ENCODE data around the gene ARHGAP28.

The ARHGAP28 gene

GRCh38 chr18:6781142-6781714 is 51.7 kb downstream of the ARHGAP28 start:
- DNase-seq (ENCODE audit: insufficient read length, low spot score) = no peak
- FAIRE-seq = no peak
- no peak for TF ChIP-seq POU2F2 (IDR thresholded peaks at IDR 0.05; ENCODE audit: low read depth, low read length)

GRCh38 chr18:6781796-6782195 is 52.3 kb downstream of the ARHGAP28 start:
- FAIRE-seq = no peak
- DNase-seq (ENCODE audit: insufficient read length, low spot score) = no peak
- no peak for TF ChIP-seq POLR2AphosphoS5 (IDR thresholded peaks at IDR 0.05; ENCODE audit: low read depth, low read length)
- TF ChIP-seq SPI1 (IDR thresholded peaks at IDR 0.05; ENCODE audit: low read depth, low read length) = no peak
- no peak for TF ChIP-seq POU2F2 (IDR thresholded peaks at IDR 0.05; ENCODE audit: low read depth, low read length)
- no peak for TF ChIP-seq PAX5 (IDR thresholded peaks at IDR 0.05; ENCODE audit: insufficient read depth, low read length, severe bottlenecking)
- TF ChIP-seq TAF1 (IDR thresholded peaks at IDR 0.05; ENCODE audit: low read depth, low read length) = no peak
- TF ChIP-seq POLR2A (IDR thresholded peaks at IDR 0.05; ENCODE audit: low read depth, low read length) = no peak

- TF ChIP-seq POU2F2 (IDR thresholded peaks at IDR 0.05; ENCODE audit: low read depth, low read length) = no peak
- no peak for TF ChIP-seq PAX5 (IDR thresholded peaks at IDR 0.05; ENCODE audit: insufficient read depth, low read length, severe bottlenecking)
- no peak for TF ChIP-seq POLR2A (IDR thresholded peaks at IDR 0.05; ENCODE audit: low read depth, low read length)
- TF ChIP-seq POLR2AphosphoS5 (IDR thresholded peaks at IDR 0.05; ENCODE audit: low read depth, low read length) = no peak
- TF ChIP-seq SPI1 (IDR thresholded peaks at IDR 0.05; ENCODE audit: low read depth, low read length) = no peak
- TF ChIP-seq TAF1 (IDR thresholded peaks at IDR 0.05; ENCODE audit: low read depth, low read length) = no peak
- no peak for FAIRE-seq
- DNase-seq (ENCODE audit: insufficient read length, low spot score) = no peak
Measured at GRCh38 chr18:6782861-6783260, 53.3 kb downstream of the ARHGAP28 start.

GRCh38 chr18:6784046-6784445 is 54.5 kb downstream of the ARHGAP28 start:
- no peak for DNase-seq (ENCODE audit: insufficient read length, low spot score)
- no peak for TF ChIP-seq POLR2AphosphoS5 (IDR thresholded peaks at IDR 0.05; ENCODE audit: low read depth, low read length)
- no peak for TF ChIP-seq PAX5 (IDR thresholded peaks at IDR 0.05; ENCODE audit: insufficient read depth, low read length, severe bottlenecking)
- no peak for TF ChIP-seq SPI1 (IDR thresholded peaks at IDR 0.05; ENCODE audit: low read depth, low read length)
- FAIRE-seq = no peak

GRCh38 chr18:6785001-6785400 is 55.5 kb downstream of the ARHGAP28 start:
- TF ChIP-seq PAX5 (IDR thresholded peaks at IDR 0.05; ENCODE audit: insufficient read depth, low read length, severe bottlenecking) = no peak
- no peak for TF ChIP-seq TAF1 (IDR thresholded peaks at IDR 0.05; ENCODE audit: low read depth, low read length)
- no peak for TF ChIP-seq POU2F2 (IDR thresholded peaks at IDR 0.05; ENCODE audit: low read depth, low read length)
- FAIRE-seq (no peak), DNase-seq (ENCODE audit: insufficient read length, low spot score) (no peak)

- DNase-seq (ENCODE audit: insufficient read length, low spot score) (no peak), FAIRE-seq (no peak)
- no peak for TF ChIP-seq PAX5 (IDR thresholded peaks at IDR 0.05; ENCODE audit: insufficient read depth, low read length, severe bottlenecking)
- TF ChIP-seq POLR2AphosphoS5 (IDR thresholded peaks at IDR 0.05; ENCODE audit: low read depth, low read length) = no peak
- no peak for TF ChIP-seq SPI1 (IDR thresholded peaks at IDR 0.05; ENCODE audit: low read depth, low read length)
- no peak for TF ChIP-seq TAF1 (IDR thresholded peaks at IDR 0.05; ENCODE audit: low read depth, low read length)
- no peak for TF ChIP-seq POLR2A (IDR thresholded peaks at IDR 0.05; ENCODE audit: low read depth, low read length)
- no peak for TF ChIP-seq POU2F2 (IDR thresholded peaks at IDR 0.05; ENCODE audit: low read depth, low read length)
Measured at GRCh38 chr18:6785411-6785810, 55.9 kb downstream of the ARHGAP28 start.

- TF ChIP-seq SPI1 (IDR thresholded peaks at IDR 0.05; ENCODE audit: low read depth, low read length) = no peak
- no peak for TF ChIP-seq PAX5 (IDR thresholded peaks at IDR 0.05; ENCODE audit: insufficient read depth, low read length, severe bottlenecking)
- no peak for TF ChIP-seq POLR2A (IDR thresholded peaks at IDR 0.05; ENCODE audit: low read depth, low read length)
- no peak for TF ChIP-seq POLR2AphosphoS5 (IDR thresholded peaks at IDR 0.05; ENCODE audit: low read depth, low read length)
- DNase-seq (ENCODE audit: insufficient read length, low spot score) (no peak), FAIRE-seq (no peak)
Measured at GRCh38 chr18:6792391-6792790, 62.9 kb downstream of the ARHGAP28 start.

- no peak for TF ChIP-seq POLR2AphosphoS5 (IDR thresholded peaks at IDR 0.05; ENCODE audit: low read depth, low read length)
- no peak for TF ChIP-seq POLR2A (IDR thresholded peaks at IDR 0.05; ENCODE audit: low read depth, low read length)
- TF ChIP-seq SPI1 (IDR thresholded peaks at IDR 0.05; ENCODE audit: low read depth, low read length) = no peak
- TF ChIP-seq TAF1 (IDR thresholded peaks at IDR 0.05; ENCODE audit: low read depth, low read length) = no peak
- TF ChIP-seq PAX5 (IDR thresholded peaks at IDR 0.05; ENCODE audit: insufficient read depth, low read length, severe bottlenecking) = no peak
- TF ChIP-seq POU2F2 (IDR thresholded peaks at IDR 0.05; ENCODE audit: low read depth, low read length) = no peak
- no peak for FAIRE-seq
- DNase-seq (ENCODE audit: insufficient read length, low spot score) = no peak
Measured at GRCh38 chr18:6793455-6793854, 63.9 kb downstream of the ARHGAP28 start.

- no peak for TF ChIP-seq POLR2A (IDR thresholded peaks at IDR 0.05; ENCODE audit: low read depth, low read length)
- no peak for TF ChIP-seq PAX5 (IDR thresholded peaks at IDR 0.05; ENCODE audit: insufficient read depth, low read length, severe bottlenecking)
- TF ChIP-seq POLR2AphosphoS5 (IDR thresholded peaks at IDR 0.05; ENCODE audit: low read depth, low read length) = no peak
- no peak for TF ChIP-seq POU2F2 (IDR thresholded peaks at IDR 0.05; ENCODE audit: low read depth, low read length)
- TF ChIP-seq SPI1 (IDR thresholded peaks at IDR 0.05; ENCODE audit: low read depth, low read length) = no peak
- no peak for TF ChIP-seq TAF1 (IDR thresholded peaks at IDR 0.05; ENCODE audit: low read depth, low read length)
- FAIRE-seq = no peak
- no peak for DNase-seq (ENCODE audit: insufficient read length, low spot score)
Measured at GRCh38 chr18:6793986-6794385, 64.5 kb downstream of the ARHGAP28 start.

- DNase-seq (ENCODE audit: insufficient read length, low spot score) = no peak
- no peak for TF ChIP-seq POLR2A (IDR thresholded peaks at IDR 0.05; ENCODE audit: low read depth, low read length)
- no peak for TF ChIP-seq POLR2AphosphoS5 (IDR thresholded peaks at IDR 0.05; ENCODE audit: low read depth, low read length)
- TF ChIP-seq TAF1 (IDR thresholded peaks at IDR 0.05; ENCODE audit: low read depth, low read length) = no peak
- no peak for FAIRE-seq
Measured at GRCh38 chr18:6795307-6795706, 65.8 kb downstream of the ARHGAP28 start.

GRCh38 chr18:6796511-6796910 is 67.0 kb downstream of the ARHGAP28 start:
- FAIRE-seq (no peak), DNase-seq (ENCODE audit: insufficient read length, low spot score) (no peak)
- TF ChIP-seq POLR2A (IDR thresholded peaks at IDR 0.05; ENCODE audit: low read depth, low read length) = no peak
- no peak for TF ChIP-seq PAX5 (IDR thresholded peaks at IDR 0.05; ENCODE audit: insufficient read depth, low read length, severe bottlenecking)
- TF ChIP-seq POU2F2 (IDR thresholded peaks at IDR 0.05; ENCODE audit: low read depth, low read length) = no peak
- TF ChIP-seq SPI1 (IDR thresholded peaks at IDR 0.05; ENCODE audit: low read depth, low read length) = no peak
- TF ChIP-seq TAF1 (IDR thresholded peaks at IDR 0.05; ENCODE audit: low read depth, low read length) = no peak
- no peak for TF ChIP-seq POLR2AphosphoS5 (IDR thresholded peaks at IDR 0.05; ENCODE audit: low read depth, low read length)

All from GM12891 (cell line).